Adrenal gland (tissue), 5 donors: ENCODE results near the gene SRRM2.

Source experiments
- CTCF ChIP-seq, 6 experiments: fragments of 450-650 bp in 4 of 6; fragments of 200-600 bp in 2 of 6; sonication (generic) in 1 of 6; IDR thresholded peaks; 1 replicate in 5 of 6; 2 replicates in 1 of 6; pipeline versions ENCODE4 v1.5.1 to v1.8.0; 2016 to 2021; ENCODE audit warnings: antibody characterized with exemption in 6 of 6, mild to moderate bottlenecking in 2 of 6, moderate library complexity in 1 of 6
- POLR2A ChIP-seq, 2 donors: fragments of 450-650 bp; IDR thresholded peaks; one replicate each; pipeline ENCODE4 v1.6.1; 2017; ENCODE audit warnings: antibody characterized with exemption in 2 of 2, mild to moderate bottlenecking in 2 of 2, moderate library complexity in 1 of 2
- donor health status: DM: no; HTN: no; CAD: no.

GRCh38 chr16:2784358-2785100, 32.1 kb downstream of the SRRM2 start:
- TF ChIP-seq CTCF (IDR thresholded peaks at IDR 0.05) (no peak), POLR2A (IDR thresholded peaks at IDR 0.05) (no peak)
